SK-N-MC (cell line): ENCODE data around the gene DYRK1B.

Experiments used
- EZH2 ChIP-seq: fragments of 200-600 bp; sonication (generic); IDR thresholded peaks from one replicate; pipeline ENCODE4 v1.6.1; 2017; ENCODE audit warnings: antibody characterized with exemption
- FOXP2 ChIP-seq: optimal IDR thresholded peaks from 2 replicates; pipeline ENCODE3; 2011; ENCODE audit warnings: mild to moderate bottlenecking, moderate library complexity; ENCODE audit not compliant: insufficient read depth; ENCODE audit errors: extremely low read length, control extremely low read depth
- POLR2AphosphoS5 ChIP-seq: IDR thresholded peaks from 2 replicates; pipeline ENCODE4 v1.6.1; 2012; ENCODE audit warnings: mild to moderate bottlenecking, low read depth, low read length, borderline replicate concordance

GRCh38 chr19:39845584-39845932 lies 11.6 kb upstream of the DYRK1B start:
- no peak for TF ChIP-seq EZH2
- no peak for TF ChIP-seq POLR2AphosphoS5
- no peak for TF ChIP-seq FOXP2
